GM15510 (cell line): ENCODE results near the gene ANGPTL2.

Source experiments
- POLR2A ChIP-seq: IDR thresholded peaks from 3 replicates; pipeline ENCODE4 v1.6.1; 2011; ENCODE audit warnings: borderline replicate concordance; ENCODE audit not compliant: insufficient read length; ENCODE audit errors: extremely low read depth

The ANGPTL2 gene

DNA sequence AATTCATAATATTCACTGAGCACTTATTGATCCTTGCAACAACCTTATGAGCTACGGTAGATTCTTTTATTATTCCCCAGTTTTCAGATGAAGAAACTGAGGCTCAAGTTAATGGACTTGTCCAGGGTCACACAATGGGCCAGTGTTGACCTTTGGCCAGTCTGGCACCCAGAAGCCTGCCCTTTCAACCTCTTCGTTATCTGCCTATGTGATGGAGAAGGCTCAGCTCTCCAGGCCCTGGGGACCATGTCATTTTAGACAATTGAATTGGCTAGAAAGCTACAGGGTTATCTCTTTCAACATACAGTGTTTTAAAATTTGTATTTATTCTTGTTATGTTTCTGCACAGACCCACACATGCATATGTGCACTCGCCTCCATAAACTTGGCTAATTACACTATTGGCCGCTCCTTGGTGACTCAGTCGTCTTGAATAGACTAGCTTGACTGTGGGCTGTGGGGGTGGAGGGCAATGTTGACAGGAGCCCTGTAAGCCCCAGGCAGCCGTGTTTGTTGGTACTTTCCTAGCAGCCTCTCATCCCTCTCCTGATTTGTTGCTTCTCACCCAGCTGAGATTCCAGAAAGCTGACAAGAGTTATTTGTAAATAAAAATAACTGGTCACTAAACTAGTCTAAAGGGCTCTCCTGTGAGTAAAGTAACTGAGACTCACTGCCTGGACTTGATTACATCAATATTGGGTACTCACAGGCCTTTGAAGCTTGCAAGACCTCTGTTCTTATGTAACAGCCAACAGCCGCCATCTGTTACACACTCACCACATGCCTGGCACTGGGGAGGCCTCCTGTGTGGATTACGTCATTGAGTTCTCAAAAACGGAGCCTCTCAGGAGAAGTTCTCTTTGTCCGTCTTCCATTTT is 8.5 kb upstream of the ANGPTL2 start:
- no peak for TF ChIP-seq POLR2A

DNA sequence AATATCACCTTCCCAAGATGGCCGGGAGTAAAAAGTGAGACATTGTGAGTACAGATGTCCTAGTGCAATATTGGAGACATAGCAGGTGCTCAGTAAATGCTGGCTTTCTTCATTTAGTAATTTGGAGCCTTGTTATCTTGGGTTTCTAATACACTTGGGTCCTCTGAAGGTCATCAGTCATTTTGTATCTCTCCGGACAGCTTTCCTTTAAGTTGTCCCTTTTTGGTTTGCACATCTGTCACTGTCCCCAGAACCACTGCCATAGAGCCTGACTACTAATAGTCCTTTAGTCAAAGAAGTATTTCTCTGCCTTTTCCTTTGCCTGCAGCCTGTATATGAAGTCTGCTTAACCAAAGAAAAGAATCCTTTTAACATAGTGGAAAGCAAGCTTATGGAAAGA is 7.8 kb upstream of the ANGPTL2 start:
- no peak for TF ChIP-seq POLR2A

DNA sequence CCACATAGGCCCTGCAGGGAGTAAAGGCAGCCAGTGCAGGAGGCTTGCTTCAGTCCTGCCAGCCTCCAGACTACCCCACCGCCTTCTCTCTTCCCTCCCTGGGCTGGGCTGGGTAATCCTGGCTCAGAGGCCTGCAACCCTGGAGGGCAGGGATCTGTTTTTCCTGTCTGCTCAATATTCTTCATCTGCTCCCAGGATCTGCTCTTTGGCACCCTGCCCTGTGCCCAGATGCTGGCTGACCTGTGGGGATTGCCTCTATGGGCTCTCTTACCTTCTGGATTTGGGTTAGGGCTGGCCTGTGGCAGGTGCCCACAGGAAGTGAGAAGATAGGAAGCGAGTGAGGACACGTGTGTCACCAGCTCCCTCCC is 7.3 kb upstream of the ANGPTL2 start:
- no peak for TF ChIP-seq POLR2A

DNA sequence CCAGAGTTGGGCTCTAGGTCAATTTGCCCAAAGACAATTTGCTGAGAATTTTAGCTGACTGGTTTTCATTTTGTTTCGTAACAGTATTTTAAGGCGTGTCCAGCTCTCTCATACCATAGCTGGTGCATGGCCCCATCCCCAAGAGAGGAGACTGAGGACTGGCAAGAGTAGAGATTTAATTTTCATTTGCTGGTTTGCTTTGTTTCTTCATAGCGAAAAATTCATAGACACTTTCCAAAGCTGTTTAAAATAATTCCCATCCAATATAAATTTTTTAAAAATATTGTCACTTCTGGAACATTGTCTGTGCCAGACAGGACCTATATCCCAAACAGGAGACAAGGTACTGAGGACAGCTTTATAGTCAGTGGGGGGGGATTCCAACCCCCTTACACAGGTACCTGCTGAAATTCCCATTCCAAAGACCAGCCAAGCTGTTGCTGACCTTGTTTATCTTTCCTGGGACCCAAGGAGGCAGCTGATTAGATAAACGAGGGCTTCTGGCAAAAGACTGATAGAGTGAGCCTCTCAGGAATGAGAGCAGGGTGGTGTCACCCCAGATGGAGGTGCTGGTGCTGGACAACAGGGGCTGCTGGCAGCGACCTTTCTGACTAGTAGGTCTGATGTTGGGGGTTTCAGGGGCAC is 6.8 kb upstream of the ANGPTL2 start:
- no peak for TF ChIP-seq POLR2A

DNA sequence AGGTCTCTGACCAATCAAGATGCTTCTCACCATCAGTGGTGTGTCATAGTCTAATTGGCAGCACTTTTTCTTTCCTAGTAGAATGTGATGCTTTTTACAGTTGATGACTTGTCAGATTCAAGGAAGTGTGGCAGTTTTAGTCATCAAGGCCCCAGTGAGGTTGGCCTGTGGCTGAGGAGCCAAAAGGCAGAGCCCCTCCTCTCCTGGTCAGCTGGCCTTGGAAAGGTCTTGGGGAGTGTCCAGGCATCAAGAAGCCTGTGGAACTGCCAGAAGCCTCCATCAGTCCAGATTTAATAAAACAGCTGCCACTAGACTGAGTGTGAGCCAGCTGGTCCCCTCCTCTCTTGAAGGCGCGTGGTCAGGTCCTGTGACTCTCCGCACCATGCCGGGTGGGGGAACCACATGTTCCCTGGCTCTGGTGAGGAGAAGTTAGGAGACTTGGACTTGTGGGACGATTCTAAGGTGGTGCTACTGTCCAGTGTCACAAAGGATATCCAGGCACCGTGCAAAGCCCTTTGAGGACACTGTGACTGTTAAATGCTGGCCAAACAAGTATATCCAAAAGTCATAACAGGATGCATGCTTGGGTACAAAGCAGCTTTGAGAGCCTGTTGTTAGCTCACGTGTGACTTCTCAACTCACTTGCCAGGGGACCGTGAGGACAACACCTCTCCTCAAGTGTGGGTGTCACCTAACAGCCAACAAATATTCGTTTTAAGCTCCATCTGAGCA is 6.1 kb upstream of the ANGPTL2 start:
- no peak for TF ChIP-seq POLR2A

DNA sequence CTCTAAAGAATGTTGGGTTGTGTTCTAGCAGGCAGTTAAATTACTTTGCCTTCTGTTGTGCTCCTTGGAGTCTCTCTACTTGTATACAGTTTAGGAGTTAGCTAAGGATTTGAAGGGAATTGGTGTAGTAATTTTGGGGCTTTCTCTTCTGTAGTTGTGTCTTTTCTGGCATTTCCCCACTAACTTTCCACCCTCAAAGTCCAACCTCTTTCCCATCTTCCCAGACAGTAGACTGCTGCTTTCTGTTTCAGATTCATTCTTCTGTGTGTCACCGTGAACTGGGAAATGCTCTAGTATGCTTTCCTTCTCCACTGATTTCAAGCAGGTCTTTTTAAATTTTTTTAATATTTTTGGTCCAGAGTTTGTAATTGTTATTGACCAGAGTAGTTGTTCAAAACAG is 4.5 kb upstream of the ANGPTL2 start:
- no peak for TF ChIP-seq POLR2A

DNA sequence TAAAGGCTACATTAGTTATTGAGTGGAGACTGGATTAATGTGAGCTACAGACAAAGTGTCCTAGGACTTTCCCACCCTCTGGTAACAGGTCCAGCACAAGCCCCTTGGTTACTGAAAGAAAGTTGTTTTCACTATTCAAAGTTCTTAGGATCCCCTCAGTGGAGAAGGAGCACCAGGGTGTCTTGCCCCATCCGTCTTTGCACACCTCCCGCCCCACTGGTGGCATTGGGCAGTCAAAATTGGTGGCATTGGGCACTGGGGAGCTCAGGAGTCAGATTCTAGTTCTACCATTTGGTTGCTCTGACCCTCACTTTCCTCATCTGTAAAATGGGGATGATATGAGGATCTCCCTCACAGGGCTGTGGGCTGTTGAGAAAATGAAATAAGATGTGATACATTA is 2.4 kb upstream of the ANGPTL2 start:
- TF ChIP-seq POLR2A: no peak

DNA sequence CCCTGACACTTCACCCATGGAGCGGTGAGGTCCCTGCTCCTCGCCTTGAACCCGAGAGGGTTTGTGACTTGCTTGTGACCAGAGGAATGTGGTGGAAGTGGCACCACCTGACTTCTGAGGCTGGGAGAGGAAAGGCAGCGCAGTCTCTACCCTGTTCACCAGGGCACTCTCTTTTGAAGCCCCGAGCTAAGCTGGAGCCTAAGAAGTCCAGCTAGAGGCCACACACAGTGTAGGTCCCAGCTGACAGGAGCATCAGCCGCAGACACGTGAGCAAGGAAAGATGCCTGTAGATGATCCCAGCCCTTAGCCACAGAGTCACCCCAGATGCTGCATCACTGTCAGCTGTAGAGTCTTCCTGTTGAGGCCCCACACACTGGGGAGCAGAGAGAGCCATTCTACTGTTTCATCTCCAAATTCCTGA is 1.7 kb upstream of the ANGPTL2 start:
- no peak for TF ChIP-seq POLR2A

DNA sequence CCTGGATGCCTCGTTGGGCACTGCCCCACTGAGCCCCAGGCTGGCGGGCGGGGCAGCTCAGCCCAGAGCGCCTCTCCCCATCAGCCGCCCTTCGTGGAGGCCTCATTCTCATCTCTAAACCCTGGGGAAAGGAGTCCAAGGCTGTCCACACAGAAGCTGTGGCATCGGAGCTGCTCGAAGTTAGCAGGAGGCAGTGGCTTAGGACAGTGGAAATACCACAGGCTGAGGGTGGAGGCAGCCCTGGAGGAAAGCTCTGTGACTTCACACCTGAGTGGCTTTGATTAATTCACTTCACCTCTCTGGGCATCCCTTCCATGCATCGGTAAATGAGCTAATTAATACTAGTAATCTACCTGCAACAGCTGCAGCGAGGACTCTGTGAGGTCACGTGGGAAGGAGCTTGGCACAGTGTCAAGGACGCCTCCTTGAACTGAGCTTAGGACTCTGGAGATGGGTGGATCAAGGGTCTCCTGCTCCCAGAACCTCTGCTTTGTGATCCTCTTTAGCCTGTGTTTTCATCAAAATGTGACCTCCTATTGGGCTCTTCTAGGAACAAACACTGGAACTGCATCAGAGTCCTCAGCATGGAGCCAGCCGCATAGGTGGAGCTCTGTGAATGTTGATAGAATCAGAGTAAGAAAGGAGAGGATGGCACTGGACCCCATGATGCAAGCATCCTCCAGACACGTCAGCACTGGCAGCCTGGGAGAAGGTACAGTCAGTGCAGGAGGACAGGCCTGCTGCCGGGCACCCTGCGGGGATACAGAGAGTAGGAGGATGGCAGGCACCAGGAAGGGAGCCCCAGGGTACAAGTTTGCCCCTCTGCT is 842 bp upstream of the ANGPTL2 start:
- TF ChIP-seq POLR2A: no peak

DNA sequence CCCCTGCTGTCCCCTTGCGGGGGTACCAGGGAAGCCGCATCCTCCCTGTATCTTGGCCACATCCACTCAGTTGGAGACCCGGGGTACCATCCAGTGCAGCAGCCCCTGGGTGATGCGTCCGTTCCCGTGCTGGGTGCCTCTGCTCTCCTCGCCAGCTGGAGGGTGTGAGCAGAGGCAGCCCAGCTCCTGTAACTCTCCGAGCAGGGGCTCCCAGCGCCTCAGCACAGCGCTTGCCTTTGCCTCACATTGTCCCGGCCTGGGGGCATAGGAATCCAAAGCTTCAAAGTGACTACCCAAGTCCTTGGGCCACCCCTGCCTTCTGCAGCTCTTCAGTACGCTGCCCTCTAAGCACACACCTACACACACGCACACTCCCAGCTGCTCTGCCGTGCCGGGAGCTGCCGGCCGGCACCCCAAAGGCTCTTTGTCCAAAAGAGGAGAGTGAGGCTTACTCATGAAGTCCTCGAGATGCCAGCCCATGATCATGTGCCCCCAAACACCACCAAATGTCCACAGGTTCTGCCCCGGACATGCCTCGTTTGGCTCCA is 733 bp downstream of the ANGPTL2 start:
- TF ChIP-seq POLR2A: no peak

DNA sequence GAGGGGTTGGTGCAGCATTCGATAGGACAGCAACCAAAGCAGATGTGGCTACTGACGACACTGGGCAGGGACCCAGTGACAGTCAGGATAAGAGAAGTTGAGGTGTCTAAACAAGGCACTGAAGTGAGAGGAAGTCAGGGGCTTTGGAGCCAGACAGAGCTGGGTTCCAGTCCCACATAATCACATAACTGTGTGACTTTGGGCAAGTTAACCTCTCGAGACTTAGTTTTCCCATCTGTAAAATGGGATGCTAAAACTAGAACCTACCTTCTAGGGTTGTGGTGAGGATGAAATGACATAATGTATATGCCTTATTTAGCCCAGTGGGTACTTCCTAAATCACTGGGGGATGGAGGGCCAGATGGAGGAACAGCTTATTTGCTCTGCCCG is 3.1 kb downstream of the ANGPTL2 start:
- no peak for TF ChIP-seq POLR2A

DNA sequence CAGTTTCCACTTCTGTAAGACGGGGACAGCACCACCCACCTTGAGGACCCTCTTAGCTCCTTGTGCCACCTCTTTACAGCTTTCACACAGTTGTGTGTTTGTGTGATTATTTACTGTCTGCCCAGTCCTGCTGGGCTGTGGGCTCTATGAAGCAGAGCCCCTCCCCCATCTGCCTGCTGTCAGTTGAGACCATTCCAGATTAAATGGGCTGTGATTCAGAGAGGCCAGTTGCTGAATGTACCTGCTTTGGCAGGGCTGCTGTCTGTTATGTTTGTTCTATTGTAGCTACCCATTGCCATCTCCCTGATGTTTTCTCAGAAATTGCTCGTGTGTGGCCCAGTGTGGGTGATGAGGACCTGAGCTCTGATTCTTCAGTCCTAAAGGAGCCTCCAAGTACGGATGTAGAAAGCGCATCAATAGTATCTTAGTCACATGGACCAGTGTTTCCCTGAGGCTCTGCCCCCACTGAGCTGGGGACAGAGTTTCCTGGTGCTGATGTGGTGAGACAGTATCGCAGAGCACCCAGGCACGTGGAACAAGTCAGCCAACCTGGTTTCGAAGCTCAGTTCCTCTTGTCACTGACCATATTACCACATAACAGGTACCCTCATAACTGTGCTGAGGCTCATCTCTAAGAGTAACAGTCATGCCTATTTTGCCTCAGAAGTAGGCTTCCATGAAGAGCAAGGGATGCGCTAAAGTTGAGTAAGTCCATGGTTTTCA is 3.7 kb downstream of the ANGPTL2 start:
- TF ChIP-seq POLR2A: no peak

DNA sequence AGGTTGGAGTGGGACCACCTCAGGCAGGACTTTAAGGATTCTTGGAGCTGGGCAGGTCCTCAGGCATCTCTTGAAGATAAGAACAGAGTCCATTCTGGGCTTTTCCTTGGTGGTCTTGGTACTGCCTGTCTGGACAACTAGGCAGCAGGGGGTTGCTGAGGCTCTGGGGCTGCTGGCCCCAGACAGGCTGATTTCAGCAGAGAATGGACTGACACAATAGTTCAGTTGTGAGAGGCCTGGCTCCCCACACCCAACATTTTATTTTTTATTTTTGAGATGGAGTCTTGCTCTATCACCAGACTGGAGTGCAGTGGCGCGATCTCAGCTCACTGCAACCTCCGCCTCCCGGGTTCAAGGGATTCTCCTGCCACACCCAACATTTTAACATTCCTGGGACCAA is 4.6 kb downstream of the ANGPTL2 start:
- TF ChIP-seq POLR2A: no peak

DNA sequence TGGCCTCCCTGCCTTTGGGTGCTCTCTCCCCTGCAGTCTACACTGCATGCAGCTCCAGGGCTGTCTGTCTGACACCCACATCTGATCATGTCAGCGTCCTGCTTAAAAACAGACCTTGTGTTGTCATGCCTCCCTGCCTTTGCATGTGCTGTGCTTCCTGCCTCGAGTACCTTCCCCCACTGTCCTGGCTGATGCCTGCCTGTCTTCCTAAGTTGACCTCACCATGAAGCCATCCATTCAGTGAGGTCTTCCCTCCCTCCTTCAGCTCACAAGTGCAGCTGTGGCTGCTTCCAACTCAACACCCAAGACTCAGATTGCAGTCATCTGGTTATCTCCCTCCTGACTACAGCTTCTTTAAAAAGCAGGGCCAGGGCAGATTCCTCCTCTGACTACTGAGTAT is 5.5 kb downstream of the ANGPTL2 start:
- no peak for TF ChIP-seq POLR2A
